ENCODE measurements around the gene ECPAS.
"Not testable (repeated sequence)": the region's sequence is repeated elsewhere in the genome, so short reads cannot be mapped to it uniquely, and the experiment has no call there.

The ECPAS gene

DNA sequence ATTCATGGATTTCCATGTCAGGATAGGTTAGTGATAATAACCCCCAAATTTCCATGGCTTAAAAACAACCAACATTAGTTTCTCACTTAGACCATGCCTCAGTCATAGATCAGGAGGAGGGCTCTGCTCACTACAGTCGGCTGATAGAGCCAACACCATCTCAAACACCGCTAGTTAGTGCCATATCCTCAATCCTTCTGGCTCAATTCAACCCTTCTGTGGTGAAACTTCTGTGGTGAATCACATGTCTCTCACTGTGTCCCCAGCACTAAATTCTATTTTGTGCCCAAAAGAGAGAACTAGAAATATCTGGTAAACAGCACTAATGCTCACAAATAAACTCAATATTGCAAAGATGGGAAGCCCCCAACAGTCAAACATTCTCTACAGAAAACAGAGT is 21.1 kb downstream of the ECPAS start:
- Histone ChIP-seq H3K9ac (ENCODE audit: low read length) (no peak overlapping the region), H3K9me3 (ENCODE audit: control insufficient read depth, low read length) (no peaks in the 10 kb centered on the region), H3K27me3 (replicated peaks; ENCODE audit: control insufficient read depth, insufficient read depth, low read length) (no peaks in the 10 kb centered on the region), H3K4me3 (ENCODE audit: low read length) (no peak overlapping the region), H3K4me1 (ENCODE audit: control insufficient read depth, insufficient read depth, low read length) (peaks cover 4% of the 10 kb centered on the region), H3K36me3 (ENCODE audit: control insufficient read depth, insufficient read depth, low read length, severe bottlenecking) (peaks cover 2% of the 10 kb centered on the region)
- DNase-seq (ENCODE audit: low read depth), result no peak

DNA sequence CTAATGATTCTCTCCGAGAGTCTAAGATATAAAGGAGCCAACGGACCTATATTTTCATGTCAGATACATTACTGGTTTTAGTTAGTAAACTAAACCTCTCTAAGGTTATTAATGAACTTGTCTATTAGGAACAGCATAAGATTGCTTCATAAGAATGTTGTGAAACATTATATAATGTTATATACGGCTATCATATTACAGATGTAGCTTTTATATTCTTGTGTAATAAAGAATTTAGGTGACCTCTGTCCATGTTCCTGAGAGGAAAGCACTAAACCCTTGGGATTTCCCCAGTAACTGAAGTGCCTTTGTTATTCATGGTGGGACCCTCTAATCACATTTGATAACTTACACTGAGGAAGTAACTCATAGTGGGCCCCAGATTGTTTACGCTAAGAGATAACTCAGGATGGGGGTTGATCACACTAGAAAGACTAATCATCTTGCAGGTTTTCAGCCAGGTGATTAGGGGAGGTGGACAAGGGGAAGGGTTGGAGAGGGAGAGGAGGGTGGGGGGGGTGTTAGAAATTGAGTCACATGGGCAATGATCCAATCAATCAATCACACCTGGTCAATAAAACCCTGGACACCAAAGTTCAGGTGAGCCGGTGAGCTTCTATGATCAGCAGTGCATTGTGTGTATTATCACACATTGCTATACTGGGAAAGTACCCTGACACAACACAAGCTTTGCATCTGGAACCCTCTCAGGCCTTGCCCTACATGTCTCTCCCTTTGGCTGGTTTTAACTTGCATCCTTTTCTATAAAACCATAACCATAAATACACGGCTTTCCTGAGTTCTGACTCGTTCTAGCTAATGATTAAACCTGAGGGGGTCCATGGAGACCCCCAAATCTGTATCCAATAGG is 25.8 kb downstream of the ECPAS start:
- H3K27me3 ChIP-seq (replicated peaks; ENCODE audit: control insufficient read depth, insufficient read depth, low read length), result no peaks in the 10 kb centered on the region
- H3K9ac ChIP-seq (ENCODE audit: low read length), result no peak overlapping the region
- DNase-seq (ENCODE audit: low read depth), result peak; percentile 39
- H3K36me3 ChIP-seq (ENCODE audit: control insufficient read depth, insufficient read depth, low read length, severe bottlenecking), result no peaks in the 10 kb centered on the region
- H3K9me3 ChIP-seq (ENCODE audit: control insufficient read depth, low read length), result no peaks in the 10 kb centered on the region
- no peak overlapping the region for H3K4me3 ChIP-seq (ENCODE audit: low read length)
- peaks cover 21% of the 10 kb centered on the region for H3K4me1 ChIP-seq (ENCODE audit: control insufficient read depth, insufficient read depth, low read length)

DNA sequence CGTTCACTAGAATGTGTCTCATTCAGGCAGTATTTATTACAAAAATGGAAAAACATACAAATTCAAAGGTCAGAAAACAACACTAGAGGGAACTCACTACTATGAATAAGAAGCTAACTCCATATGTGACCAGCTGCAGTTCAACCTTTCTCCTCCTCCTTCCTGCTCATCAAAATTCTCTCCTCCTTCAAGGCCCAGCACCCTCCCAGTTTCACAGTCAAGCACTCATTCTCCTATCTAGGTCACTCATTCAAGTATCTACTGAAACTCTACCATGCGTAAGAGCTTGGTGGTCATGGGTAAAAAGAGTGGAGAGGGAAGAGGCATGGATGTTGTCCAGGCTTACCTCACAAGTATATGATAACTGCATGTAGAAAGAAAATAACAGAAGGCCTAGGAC is 27.7 kb downstream of the ECPAS start:
- no peak overlapping the region for H3K4me3 ChIP-seq (ENCODE audit: low read length)
- H3K36me3 ChIP-seq (ENCODE audit: control insufficient read depth, insufficient read depth, low read length, severe bottlenecking), result no peaks in the 10 kb centered on the region
- DNase-seq (ENCODE audit: low read depth), result no peak
- H3K9ac ChIP-seq (ENCODE audit: low read length), result no peak overlapping the region
- H3K9me3 ChIP-seq (ENCODE audit: control insufficient read depth, low read length), result no peaks in the 10 kb centered on the region
- H3K4me1 ChIP-seq (ENCODE audit: control insufficient read depth, insufficient read depth, low read length), result peaks cover 27% of the 10 kb centered on the region
- no peaks in the 10 kb centered on the region for H3K27me3 ChIP-seq (replicated peaks; ENCODE audit: control insufficient read depth, insufficient read depth, low read length)

DNA sequence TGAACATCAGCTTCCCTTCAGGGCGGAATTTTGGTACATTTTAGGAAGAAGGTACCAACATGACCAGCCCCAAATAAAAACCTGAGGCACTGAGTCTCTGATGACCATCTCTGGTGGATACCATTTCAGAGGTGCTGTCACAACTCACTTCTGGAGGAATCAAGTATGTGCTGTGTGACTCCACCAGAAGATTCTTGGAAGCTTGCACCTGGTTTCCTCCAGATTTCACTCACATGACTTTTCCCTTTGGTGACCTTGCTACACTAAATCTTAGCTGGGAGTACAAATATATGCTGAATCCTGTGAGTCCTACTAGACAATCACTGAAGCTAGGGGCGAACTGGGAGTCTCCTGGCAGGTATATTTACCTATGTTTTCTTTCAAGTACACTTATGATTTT is 28.5 kb downstream of the ECPAS start:
- no peak for DNase-seq (ENCODE audit: low read depth)
- no peak overlapping the region for H3K9ac ChIP-seq (ENCODE audit: low read length)
- H3K4me1 ChIP-seq (ENCODE audit: control insufficient read depth, insufficient read depth, low read length), result peaks cover 36% of the 10 kb centered on the region
- H3K9me3 ChIP-seq (ENCODE audit: control insufficient read depth, low read length), result no peaks in the 10 kb centered on the region
- no peaks in the 10 kb centered on the region for H3K36me3 ChIP-seq (ENCODE audit: control insufficient read depth, insufficient read depth, low read length, severe bottlenecking)
- no peaks in the 10 kb centered on the region for H3K27me3 ChIP-seq (replicated peaks; ENCODE audit: control insufficient read depth, insufficient read depth, low read length)
- H3K4me3 ChIP-seq (ENCODE audit: low read length), result no peak overlapping the region

DNA sequence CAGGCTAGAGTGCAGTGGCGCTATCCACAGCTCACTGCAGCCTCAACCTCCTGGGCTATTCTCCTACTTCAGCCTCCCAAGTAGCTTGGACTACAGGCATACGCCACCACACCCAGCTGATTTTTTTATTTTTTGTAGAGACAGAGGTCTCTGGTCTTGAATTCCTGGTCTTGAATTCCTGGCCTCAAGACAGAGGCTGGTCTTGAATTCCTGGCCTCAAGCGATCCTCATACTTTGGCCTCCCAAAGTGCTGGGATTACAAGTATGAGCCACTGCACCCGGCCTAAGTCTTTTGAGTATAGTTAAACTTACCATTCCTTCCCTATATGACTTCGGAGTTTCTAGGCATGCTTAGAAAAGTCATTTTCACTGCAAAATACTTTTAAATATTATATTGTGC is 29.4 kb downstream of the ECPAS start:
- H3K4me1 ChIP-seq (ENCODE audit: control insufficient read depth, insufficient read depth, low read length), result peaks cover 43% of the 10 kb centered on the region
- H3K4me3 ChIP-seq (ENCODE audit: low read length), result no peak overlapping the region
- H3K36me3 ChIP-seq (ENCODE audit: control insufficient read depth, insufficient read depth, low read length, severe bottlenecking), result peaks cover 6% of the 10 kb centered on the region
- no peaks in the 10 kb centered on the region for H3K27me3 ChIP-seq (replicated peaks; ENCODE audit: control insufficient read depth, insufficient read depth, low read length)
- no peak for DNase-seq (ENCODE audit: low read depth)
- no peaks in the 10 kb centered on the region for H3K9me3 ChIP-seq (ENCODE audit: control insufficient read depth, low read length)
- no peak overlapping the region for H3K9ac ChIP-seq (ENCODE audit: low read length)

DNA sequence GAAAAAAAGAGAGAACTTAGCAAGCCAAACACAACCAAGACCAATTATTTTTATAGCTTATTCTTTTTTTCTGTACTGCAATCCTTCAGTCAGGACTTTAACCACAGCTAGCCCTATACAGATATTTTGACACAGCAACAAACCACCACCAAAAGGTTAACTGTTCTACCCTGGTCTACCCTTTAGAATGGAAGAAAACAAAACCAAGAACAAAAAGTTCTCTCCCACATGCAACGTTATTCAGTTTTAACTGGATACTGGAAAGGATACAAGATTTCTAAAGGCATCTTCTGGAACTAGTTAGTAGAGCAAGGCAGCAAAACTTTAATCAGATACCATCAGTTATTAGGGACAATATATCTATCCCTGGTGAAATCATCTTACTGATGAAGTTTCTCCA is 32.6 kb downstream of the ECPAS start:
- peak; percentile 56 for DNase-seq (ENCODE audit: low read depth)
- H3K9me3 ChIP-seq (ENCODE audit: control insufficient read depth, low read length), result no peaks in the 10 kb centered on the region
- peak overlapping the region; percentile 12 for H3K4me3 ChIP-seq (ENCODE audit: low read length)
- peak overlapping the region; percentile 36 for H3K9ac ChIP-seq (ENCODE audit: low read length)
- peaks cover 26% of the 10 kb centered on the region for H3K4me1 ChIP-seq (ENCODE audit: control insufficient read depth, insufficient read depth, low read length)
- no peaks in the 10 kb centered on the region for H3K27me3 ChIP-seq (replicated peaks; ENCODE audit: control insufficient read depth, insufficient read depth, low read length)
- peaks cover 18% of the 10 kb centered on the region for H3K36me3 ChIP-seq (ENCODE audit: control insufficient read depth, insufficient read depth, low read length, severe bottlenecking)

DNA sequence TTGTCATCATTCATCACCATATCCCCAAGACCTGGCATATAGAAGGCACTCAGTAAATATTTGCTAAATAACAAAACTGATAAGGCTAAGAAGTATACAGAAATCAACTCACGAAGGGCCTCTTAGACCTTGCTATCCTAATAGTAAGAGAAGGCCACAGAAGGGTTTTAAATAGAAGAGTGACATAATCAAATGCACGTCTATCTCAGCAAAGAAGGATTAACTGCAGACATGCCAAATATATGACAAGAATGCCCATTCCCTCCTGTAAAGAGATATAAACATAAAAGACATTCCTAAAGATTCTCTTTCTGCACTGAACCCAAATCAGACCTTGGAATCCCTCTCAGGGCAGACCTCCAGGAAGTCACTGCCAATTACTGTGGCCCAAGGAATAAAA is 34.1 kb downstream of the ECPAS start:
- Histone ChIP-seq H3K36me3 (ENCODE audit: control insufficient read depth, insufficient read depth, low read length, severe bottlenecking) (peaks cover 28% of the 10 kb centered on the region), H3K27me3 (replicated peaks; ENCODE audit: control insufficient read depth, insufficient read depth, low read length) (no peaks in the 10 kb centered on the region), H3K9ac (ENCODE audit: low read length) (no peak overlapping the region), H3K4me3 (ENCODE audit: low read length) (no peak overlapping the region), H3K4me1 (ENCODE audit: control insufficient read depth, insufficient read depth, low read length) (peaks cover 22% of the 10 kb centered on the region), H3K9me3 (ENCODE audit: control insufficient read depth, low read length) (no peaks in the 10 kb centered on the region)
- DNase-seq (ENCODE audit: low read depth), result peak; percentile 30

DNA sequence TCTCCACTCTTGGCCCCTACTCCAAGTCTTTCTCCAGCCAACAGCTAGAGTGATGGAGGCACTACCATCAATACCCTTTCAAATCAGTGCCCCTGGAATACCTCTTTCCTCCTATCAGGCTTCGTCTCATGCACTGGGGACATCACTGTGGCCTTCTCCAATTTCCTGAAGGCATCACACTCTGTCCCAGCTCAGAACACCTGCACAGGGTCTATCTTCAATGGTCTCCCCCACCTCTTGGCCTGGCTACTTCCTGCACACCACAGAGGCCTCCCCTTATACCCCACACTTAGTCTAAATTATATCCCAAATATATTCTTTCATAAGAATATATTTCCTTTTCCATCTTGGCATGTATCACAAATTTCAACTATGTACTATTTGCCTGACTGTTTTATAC is 34.5 kb downstream of the ECPAS start:
- H3K36me3 ChIP-seq (ENCODE audit: control insufficient read depth, insufficient read depth, low read length, severe bottlenecking), result peaks cover 30% of the 10 kb centered on the region
- DNase-seq (ENCODE audit: low read depth), result no peak
- no peak overlapping the region for H3K4me3 ChIP-seq (ENCODE audit: low read length)
- H3K9ac ChIP-seq (ENCODE audit: low read length), result no peak overlapping the region
- H3K4me1 ChIP-seq (ENCODE audit: control insufficient read depth, insufficient read depth, low read length), result peaks cover 22% of the 10 kb centered on the region
- H3K27me3 ChIP-seq (replicated peaks; ENCODE audit: control insufficient read depth, insufficient read depth, low read length), result no peaks in the 10 kb centered on the region
- H3K9me3 ChIP-seq (ENCODE audit: control insufficient read depth, low read length), result no peaks in the 10 kb centered on the region

DNA sequence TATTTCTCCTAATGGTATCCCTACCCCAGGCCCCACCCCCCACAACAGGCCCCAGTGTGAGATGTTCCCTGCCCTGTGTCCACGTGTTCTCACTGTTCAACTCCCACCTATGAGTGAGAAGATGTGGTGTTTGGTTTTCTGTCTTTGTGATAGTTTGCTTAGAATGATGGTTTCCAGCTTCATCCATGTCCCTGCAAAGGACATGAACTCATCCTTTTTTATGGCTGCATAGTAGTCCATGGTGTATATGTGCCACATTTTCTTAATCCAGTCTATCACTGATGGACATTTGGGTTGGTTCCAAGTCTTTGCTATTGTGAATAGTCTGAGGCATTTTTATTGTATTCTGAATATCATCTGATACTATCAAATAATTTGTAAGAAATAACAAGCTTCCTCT is 38.4 kb downstream of the ECPAS start:
- DNase-seq (ENCODE audit: low read depth); H3K4me3 ChIP-seq (ENCODE audit: low read length); H3K27me3 ChIP-seq (replicated peaks; ENCODE audit: control insufficient read depth, insufficient read depth, low read length); H3K9me3 ChIP-seq (ENCODE audit: control insufficient read depth, low read length); H3K9ac ChIP-seq (ENCODE audit: low read length); H3K4me1 ChIP-seq (ENCODE audit: control insufficient read depth, insufficient read depth, low read length): not testable (repeated sequence)
- H3K36me3 ChIP-seq (ENCODE audit: control insufficient read depth, insufficient read depth, low read length, severe bottlenecking), result peaks cover 62% of the 10 kb centered on the region

DNA sequence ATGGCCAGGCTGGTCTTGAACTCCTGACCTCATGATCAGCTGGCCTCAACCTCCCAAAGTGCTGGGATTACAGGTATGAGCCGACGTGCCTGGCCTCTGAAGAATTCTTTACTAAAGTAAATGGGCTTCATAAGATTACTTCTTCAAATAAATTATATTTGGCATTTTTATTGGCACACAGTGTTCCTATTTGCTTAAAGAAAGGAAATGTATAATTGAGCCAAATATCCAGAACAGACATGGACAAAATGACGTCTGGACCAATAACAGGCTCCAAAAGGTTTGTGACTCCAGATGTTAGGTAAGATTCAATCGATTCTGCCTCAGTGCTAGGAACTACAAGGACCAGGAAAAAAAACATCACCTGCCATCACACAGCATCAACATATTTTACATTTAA is 40.7 kb downstream of the ECPAS start:
- H3K4me1 ChIP-seq (ENCODE audit: control insufficient read depth, insufficient read depth, low read length), result peaks cover 18% of the 10 kb centered on the region
- H3K27me3 ChIP-seq (replicated peaks; ENCODE audit: control insufficient read depth, insufficient read depth, low read length), result no peaks in the 10 kb centered on the region
- H3K4me3 ChIP-seq (ENCODE audit: low read length), result no peak overlapping the region
- H3K9me3 ChIP-seq (ENCODE audit: control insufficient read depth, low read length), result no peaks in the 10 kb centered on the region
- peaks cover 69% of the 10 kb centered on the region for H3K36me3 ChIP-seq (ENCODE audit: control insufficient read depth, insufficient read depth, low read length, severe bottlenecking)
- DNase-seq (ENCODE audit: low read depth), result no peak
- no peak overlapping the region for H3K9ac ChIP-seq (ENCODE audit: low read length)

DNA sequence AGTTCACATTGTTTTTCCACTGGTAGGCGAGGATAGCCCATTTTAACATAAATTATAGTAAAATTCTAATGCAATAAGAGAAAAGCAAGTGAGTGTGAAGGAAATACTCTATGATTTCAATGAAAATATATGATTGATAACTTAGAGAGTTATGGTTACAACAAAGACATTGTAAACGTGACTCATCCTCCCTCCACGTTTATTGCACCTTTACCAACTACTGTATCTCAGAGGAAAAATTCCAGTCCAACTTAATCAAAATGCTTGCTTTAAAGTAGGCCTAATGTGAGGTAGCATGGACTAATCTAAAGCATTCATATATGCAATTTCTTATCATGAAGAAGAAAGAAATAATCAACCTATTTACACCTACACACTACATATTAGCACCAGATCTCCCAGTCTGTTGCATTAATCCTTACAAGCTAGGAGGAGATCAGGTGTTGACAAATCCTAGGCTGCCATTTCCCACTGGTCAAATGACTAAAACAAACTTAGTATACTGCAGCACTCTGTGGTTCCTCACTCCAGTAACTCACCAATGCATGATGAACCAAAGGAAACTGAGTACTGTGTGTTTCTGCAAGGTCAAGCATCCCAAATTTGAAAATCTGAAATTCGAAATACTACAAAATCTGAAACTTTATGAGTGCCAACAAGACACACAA is 41.7 kb downstream of the ECPAS start:
- H3K9ac ChIP-seq (ENCODE audit: low read length), result no peak overlapping the region
- DNase-seq (ENCODE audit: low read depth), result no peak
- H3K36me3 ChIP-seq (ENCODE audit: control insufficient read depth, insufficient read depth, low read length, severe bottlenecking), result peaks cover 74% of the 10 kb centered on the region
- H3K9me3 ChIP-seq (ENCODE audit: control insufficient read depth, low read length), result no peaks in the 10 kb centered on the region
- H3K4me3 ChIP-seq (ENCODE audit: low read length), result no peak overlapping the region
- peaks cover 21% of the 10 kb centered on the region for H3K4me1 ChIP-seq (ENCODE audit: control insufficient read depth, insufficient read depth, low read length)
- no peaks in the 10 kb centered on the region for H3K27me3 ChIP-seq (replicated peaks; ENCODE audit: control insufficient read depth, insufficient read depth, low read length)

Measured in adipocyte (in vitro differentiated cells).